Hepatocyte (in vitro differentiated cells): ENCODE data around the gene PITX2. TPM values are rescaled to one million over a fixed set of nuclear protein-coding genes. Genes with fewer than 3 reads are reported as not detected.

Experiments used
- DNase-seq: peaks from one replicate; pipeline ENCODE4 v3.0.0-alpha.2; 2016; ENCODE audit warnings: low spot score
- H2AFZ ChIP-seq: fragments of 200-600 bp; sonication (generic); 2 replicates; pipeline ENCODE4 v1.6.0; 2016; ENCODE audit warnings: antibody characterized with exemption, mild to moderate bottlenecking
- H3K27ac ChIP-seq: fragments of 200-600 bp; sonication (generic); 2 replicates; pipeline ENCODE4 v1.5.1; 2016; ENCODE audit warnings: mild to moderate bottlenecking
- H3K27me3 ChIP-seq: fragments of 200-600 bp; sonication (generic); 2 replicates; pipeline ENCODE4 v1.6.1; 2016
- H3K36me3 ChIP-seq: fragments of 200-600 bp; sonication (generic); replicated peaks from 2 replicates; pipeline ENCODE4 v1.5.1; 2016; ENCODE audit warnings: low read depth; ENCODE audit not compliant: insufficient read depth
- H3K4me1 ChIP-seq: fragments of 200-600 bp; sonication (generic); 2 replicates; pipeline ENCODE4 v1.5.1; 2016; ENCODE audit warnings: mild to moderate bottlenecking, moderate library complexity; ENCODE audit not compliant: insufficient read depth
- H3K4me2 ChIP-seq: fragments of 200-600 bp; sonication (generic); 2 replicates; pipeline ENCODE4 v1.6.0; 2016
- H3K4me3 ChIP-seq: fragments of 200-600 bp; sonication (generic); 2 replicates; pipeline ENCODE4 v1.5.1; 2016; ENCODE audit warnings: mild to moderate bottlenecking
- H3K79me2 ChIP-seq: fragments of 200-600 bp; sonication (generic); 2 replicates; pipeline ENCODE4 v1.6.0; 2017; ENCODE audit warnings: mild to moderate bottlenecking
- H3K9me2 ChIP-seq: fragments of 200-600 bp; sonication (generic); replicated peaks from 2 replicates; pipeline ENCODE4 v1.6.0; 2017; ENCODE audit warnings: mild to moderate bottlenecking; ENCODE audit not compliant: insufficient read depth
- H3K9me3 ChIP-seq: fragments of 200-600 bp; sonication (generic); 2 replicates; pipeline ENCODE4 v1.5.1; 2016; ENCODE audit warnings: low read depth, mild to moderate bottlenecking
- H4K20me1 ChIP-seq: fragments of 200-600 bp; sonication (generic); 2 replicates; pipeline ENCODE4 v1.6.0; 2016; ENCODE audit warnings: mild to moderate bottlenecking; ENCODE audit not compliant: insufficient read depth, poor library complexity, severe bottlenecking
- EZH2 ChIP-seq: fragments of 200-600 bp; sonication (generic); IDR thresholded peaks from 2 replicates; pipeline ENCODE4 v1.6.1; 2016; ENCODE audit warnings: antibody characterized with exemption, mild to moderate bottlenecking, borderline replicate concordance
- EZH2phosphoT487 ChIP-seq: fragments of 200-600 bp; sonication (generic); IDR thresholded peaks from one replicate; pipeline ENCODE4 v1.6.1; 2018; ENCODE audit warnings: antibody characterized with exemption, mild to moderate bottlenecking, low read depth, moderate library complexity; ENCODE audit not compliant: unreplicated experiment, severe bottlenecking
- WGBS: methylation state at CpG from one replicate; pipeline ENCODE4 v1.1.6; 2016; ENCODE audit warnings: low lambda C conversion rate; ENCODE audit errors: missing lambda C conversion rate; 5-methylcytosine and 5-hydroxymethylcytosine counted together
- polyA plus RNA-seq: library from polyadenylated mRNA; unstranded; fragments of >200 nt; fragmentation: Nextera tagmentation; extraction: Ambion mirVana; gene quantifications from 2 replicates; pipeline ENCODE4 v1.2.1, GENCODE V29; 2016
- total RNA-seq: library from RNA; depleted of rRNA; stranded (reverse); fragments of >200 nt; gene quantifications from 2 replicates; pipeline ENCODE4 v1.2.3, GENCODE V29; 2014
- TF ChIP-seq, protein P1 (sequence below): fragments of 200-600 bp; sonication (generic); IDR thresholded peaks from 2 replicates; pipeline ENCODE4 v1.5.1; 2016; ENCODE audit warnings: antibody characterized with exemption, mild to moderate bottlenecking; ENCODE audit not compliant: poor library complexity

Gene PITX2
- total RNA-seq (80.5 and 99.2 TPM in 2 replicates), polyA plus RNA-seq (142 and 147 TPM in 2 replicates)

DNA sequence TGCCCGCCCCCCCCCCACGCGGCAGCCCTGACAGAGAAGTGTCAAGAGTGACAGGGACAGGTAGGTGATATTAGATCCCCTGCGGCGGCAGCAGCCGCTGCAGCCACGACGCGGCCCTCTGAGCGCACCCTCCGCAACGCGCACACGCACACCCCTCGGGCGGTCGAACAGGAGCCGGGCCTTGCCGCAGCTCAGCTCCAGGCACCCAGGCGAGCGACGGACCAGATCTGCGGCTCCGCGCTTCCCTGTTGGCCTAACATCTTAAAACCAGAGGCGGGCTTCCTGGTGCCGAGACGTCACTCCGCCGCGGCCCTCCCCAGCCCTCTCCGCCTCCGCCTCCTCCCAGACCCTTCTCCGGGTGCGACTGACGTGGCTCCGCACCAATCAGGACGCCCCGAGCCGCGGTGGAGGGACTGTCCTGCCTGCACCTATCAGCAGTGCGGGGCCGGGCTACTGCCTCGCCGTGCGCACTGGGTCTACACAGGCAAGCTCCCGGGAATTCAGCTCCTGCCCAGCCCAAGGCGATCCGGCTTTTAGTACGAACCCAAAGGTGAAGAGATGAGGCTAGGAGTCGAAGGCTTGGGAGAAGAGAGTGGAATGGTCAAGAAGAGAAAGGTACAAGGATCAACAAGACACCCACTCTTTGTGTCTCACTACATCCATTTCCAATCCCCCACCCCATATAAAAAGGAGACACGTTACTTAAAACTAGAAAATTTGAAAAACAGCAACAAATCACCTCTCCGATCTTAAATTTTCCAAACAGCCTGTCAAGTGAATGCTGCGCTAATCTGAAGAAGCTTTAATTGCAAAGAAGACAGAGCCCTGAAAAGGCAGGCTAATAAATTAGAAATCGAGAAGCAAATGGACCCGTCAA, at the start of gene PITX2:
Gene PITX2, minus strand, starts transcription at position 237 of the 877 bp plus-strand sequence. CDS start 617 bp downstream, outside the sequence.
- Histone ChIP-seq H3K27me3 (peaks cover 15% of the 10 kb centered on the region), H3K79me2 (peaks cover 77% of the 10 kb centered on the region), H2AFZ (peak within 1 kb of the TSS; percentile 31), H3K36me3 (no peaks in the 10 kb centered on the region), H3K9me2 (no peaks in the 10 kb centered on the region), H3K4me3 (peak within 1 kb of the TSS; percentile 87), H3K4me2 (peak within 1 kb of the TSS; percentile 91), H3K27ac (peak within 1 kb of the TSS; percentile 89), H3K4me1 (peaks cover 19% of the 10 kb centered on the region), H3K9me3 (no peaks in the 10 kb centered on the region), H4K20me1 (peaks cover 13% of the 10 kb centered on the region)
- TF ChIP-seq EZH2phosphoT487 (peak; percentile 95), EZH2 (no peak)
- TF ChIP-seq, protein P1, sequence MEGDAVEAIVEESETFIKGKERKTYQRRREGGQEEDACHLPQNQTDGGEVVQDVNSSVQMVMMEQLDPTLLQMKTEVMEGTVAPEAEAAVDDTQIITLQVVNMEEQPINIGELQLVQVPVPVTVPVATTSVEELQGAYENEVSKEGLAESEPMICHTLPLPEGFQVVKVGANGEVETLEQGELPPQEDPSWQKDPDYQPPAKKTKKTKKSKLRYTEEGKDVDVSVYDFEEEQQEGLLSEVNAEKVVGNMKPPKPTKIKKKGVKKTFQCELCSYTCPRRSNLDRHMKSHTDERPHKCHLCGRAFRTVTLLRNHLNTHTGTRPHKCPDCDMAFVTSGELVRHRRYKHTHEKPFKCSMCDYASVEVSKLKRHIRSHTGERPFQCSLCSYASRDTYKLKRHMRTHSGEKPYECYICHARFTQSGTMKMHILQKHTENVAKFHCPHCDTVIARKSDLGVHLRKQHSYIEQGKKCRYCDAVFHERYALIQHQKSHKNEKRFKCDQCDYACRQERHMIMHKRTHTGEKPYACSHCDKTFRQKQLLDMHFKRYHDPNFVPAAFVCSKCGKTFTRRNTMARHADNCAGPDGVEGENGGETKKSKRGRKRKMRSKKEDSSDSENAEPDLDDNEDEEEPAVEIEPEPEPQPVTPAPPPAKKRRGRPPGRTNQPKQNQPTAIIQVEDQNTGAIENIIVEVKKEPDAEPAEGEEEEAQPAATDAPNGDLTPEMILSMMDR: no peak
- WGBS: 3% methylated on average over 44 of the region's 56 CpGs
- peak; percentile 98 for DNase-seq

DNA sequence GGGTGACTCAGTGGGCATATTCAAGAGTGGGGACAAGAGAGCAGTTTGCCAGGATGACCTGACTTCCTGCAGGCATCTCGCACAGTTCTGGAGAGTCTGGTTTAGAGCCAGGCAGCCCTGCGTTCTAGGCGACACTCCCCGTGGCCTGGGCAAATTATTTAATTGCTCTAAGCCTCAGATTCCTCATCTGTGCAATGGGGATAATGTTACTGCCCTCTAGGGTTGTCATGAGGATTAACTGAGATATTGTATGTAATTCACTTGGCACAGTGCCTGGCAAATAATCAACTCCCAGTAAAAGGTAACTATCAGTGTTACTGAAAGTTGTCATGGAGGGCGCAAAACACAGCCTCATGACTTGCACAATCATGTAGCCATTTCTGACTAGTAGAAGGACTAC, 48.8 kb upstream of the PITX2 start:
- no peak overlapping the region for H3K4me2 ChIP-seq
- WGBS: 80% methylated on average over 5 of the region's 5 CpGs
- H3K79me2 ChIP-seq: no peaks in the 10 kb centered on the region
- no peaks in the 10 kb centered on the region for H3K27me3 ChIP-seq
- H3K9me3 ChIP-seq: no peaks in the 10 kb centered on the region
- no peaks in the 10 kb centered on the region for H3K9me2 ChIP-seq
- H4K20me1 ChIP-seq: no peaks in the 10 kb centered on the region
- TF ChIP-seq, protein P1: no peak
- TF ChIP-seq EZH2phosphoT487 (no peak), EZH2 (no peak)
- DNase-seq: no peak
- peaks cover 6% of the 10 kb centered on the region for H3K4me1 ChIP-seq
- H3K4me3 ChIP-seq: no peak overlapping the region
- no peak overlapping the region for H2AFZ ChIP-seq
- H3K36me3 ChIP-seq: no peaks in the 10 kb centered on the region
- H3K27ac ChIP-seq: no peak overlapping the region

DNA sequence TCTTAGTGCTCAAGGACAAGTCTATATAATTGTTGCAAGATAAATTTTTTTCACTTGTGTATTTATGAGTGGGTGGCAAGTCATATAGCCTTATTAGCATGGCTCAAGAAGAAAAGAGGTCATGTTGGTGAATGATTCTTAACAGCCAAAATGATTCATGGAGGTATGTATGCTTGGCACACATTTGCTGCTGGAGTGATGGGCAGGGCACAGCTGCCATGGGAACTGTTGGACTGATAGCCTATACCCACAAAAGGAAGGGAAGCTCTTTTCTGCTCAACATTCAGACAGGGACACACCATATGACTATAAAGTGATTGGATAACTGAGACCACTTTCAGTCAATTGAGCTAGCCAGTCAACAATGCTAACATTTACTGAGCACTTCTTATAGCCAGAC, 46.8 kb upstream of the PITX2 start:
- no peaks in the 10 kb centered on the region for H3K27me3 ChIP-seq
- H3K36me3 ChIP-seq: no peaks in the 10 kb centered on the region
- H3K79me2 ChIP-seq: no peaks in the 10 kb centered on the region
- no peak overlapping the region for H3K4me2 ChIP-seq
- DNase-seq: no peak
- H3K4me3 ChIP-seq: no peak overlapping the region
- H3K9me2 ChIP-seq: no peaks in the 10 kb centered on the region
- H3K27ac ChIP-seq: no peak overlapping the region
- H4K20me1 ChIP-seq: no peaks in the 10 kb centered on the region
- H3K9me3 ChIP-seq: no peaks in the 10 kb centered on the region
- TF ChIP-seq EZH2: no peak
- TF ChIP-seq EZH2phosphoT487: no peak
- TF ChIP-seq, protein P1: no peak
- H3K4me1 ChIP-seq: peaks cover 6% of the 10 kb centered on the region
- no peak overlapping the region for H2AFZ ChIP-seq
